HepG2 (cell line): ENCODE results near the gene PSMB10. TPM values are rescaled to one million over a fixed set of nuclear protein-coding genes. Genes with fewer than 3 reads are reported as not detected.
A peak's percentile ranks its signal among the peaks of the same experiment; 100 is the strongest.

Experiments
- CCAR2 ChIP-seq: fragments of 200-400 bp; formaldehyde crosslinking; optimal IDR thresholded peaks from 2 replicates; pipeline ENCODE3; 2018; ENCODE audit warnings: low read depth, mild to moderate bottlenecking, low read length, moderate library complexity
- FIP1L1 ChIP-seq: fragments of 200-400 bp; formaldehyde crosslinking; IDR thresholded peaks from 2 replicates; pipeline ENCODE4 v1.6.1; 2018; ENCODE audit warnings: low read depth, mild to moderate bottlenecking, low read length, moderate library complexity, borderline replicate concordance; ENCODE audit not compliant: insufficient read depth
- FOXJ3 ChIP-seq: sonication (generic); formaldehyde crosslinking; IDR thresholded peaks from 2 replicates; pipeline ENCODE4 v1.4.0; 2020; ENCODE audit warnings: missing genetic modification reagents, mild to moderate bottlenecking, borderline replicate concordance
- HNRNPH1 ChIP-seq: fragments of 200-400 bp; formaldehyde crosslinking; optimal IDR thresholded peaks from 2 replicates; pipeline ENCODE3; 2017; ENCODE audit warnings: mild to moderate bottlenecking, low read depth, low read length
- KLF13 ChIP-seq: sonication (generic); formaldehyde crosslinking; IDR thresholded peaks from 2 replicates; pipeline ENCODE4 v1.4.0; 2020; ENCODE audit warnings: mild to moderate bottlenecking, missing genetic modification reagents
- MAF1 ChIP-seq: sonication (generic); formaldehyde crosslinking; IDR thresholded peaks from 2 replicates; pipeline ENCODE4 v1.5.0; 2020; ENCODE audit warnings: missing genetic modification reagents, borderline replicate concordance
- MEIS1 ChIP-seq: sonication (generic); formaldehyde crosslinking; IDR thresholded peaks from 2 replicates; pipeline ENCODE4 v1.9.0; 2021; ENCODE audit warnings: mild to moderate bottlenecking, missing genetic modification reagents, moderate library complexity, borderline replicate concordance
- NFIB ChIP-seq: sonication (generic); formaldehyde crosslinking; IDR thresholded peaks from 2 replicates; pipeline ENCODE4 v1.9.0; 2021; ENCODE audit warnings: missing genetic modification reagents, mild to moderate bottlenecking, borderline replicate concordance
- PCBP1 ChIP-seq: fragments of 200-400 bp; formaldehyde crosslinking; IDR thresholded peaks from 2 replicates; pipeline ENCODE4 v1.6.1; 2017; ENCODE audit warnings: mild to moderate bottlenecking, low read depth, low read length, borderline replicate concordance
- PITX1 ChIP-seq: sonication (generic); formaldehyde crosslinking; IDR thresholded peaks from 2 replicates; pipeline ENCODE4 v1.5.1; 2020; ENCODE audit warnings: mild to moderate bottlenecking, missing genetic modification reagents
- SMARCE1 ChIP-seq: fragments of 450-650 bp; IDR thresholded peaks from 2 replicates; pipeline ENCODE4 v1.6.1; 2017; ENCODE audit warnings: borderline replicate concordance
- TBX3 ChIP-seq: fragments of 450-650 bp; IDR thresholded peaks from 2 replicates; pipeline ENCODE4 v1.6.1; 2017; ENCODE audit warnings: antibody characterized with exemption, mild to moderate bottlenecking, inconsistent platforms, borderline replicate concordance
- TP53 ChIP-seq: sonication (generic); formaldehyde crosslinking; conservative IDR thresholded peaks from 2 replicates; pipeline ENCODE4 v1.4.0; 2020; ENCODE audit warnings: missing genetic modification reagents
- ZBTB7B ChIP-seq: sonication (generic); formaldehyde crosslinking; IDR thresholded peaks from 2 replicates; pipeline ENCODE4 v1.4.0; 2020; ENCODE audit warnings: missing genetic modification reagents
- ZFP90 ChIP-seq: sonication (generic); formaldehyde crosslinking; IDR thresholded peaks from 2 replicates; pipeline ENCODE4 v1.8.0; 2022; ENCODE audit warnings: missing genetic modification reagents, mild to moderate bottlenecking, inconsistent platforms, borderline replicate concordance
- ZNF782 ChIP-seq: sonication (generic); formaldehyde crosslinking; IDR thresholded peaks from 2 replicates; pipeline ENCODE4 v1.4.0; 2020; ENCODE audit warnings: missing genetic modification reagents, mild to moderate bottlenecking, borderline replicate concordance
- polyA plus RNA-seq, 8 experiments: library from polyadenylated mRNA; depleted of rRNA in 3 of 8; stranded (reverse) in 7 of 8; unstranded in 1 of 8; fragments of >200 nt; fragmentation: Illumina TruSeq in 4 of 8; extraction: Trizol in 4 of 8; gene quantifications; 2 replicates each; pipeline versions ENCODE4 v1.2.1 to v1.2.3, GENCODE V29; 2011 to 2016; ENCODE audit warnings: low read depth in 4 of 8, missing spikeins in 1 of 8, mixed read lengths in 1 of 8; ENCODE audit not compliant: insufficient read depth in 1 of 8
- total RNA-seq, 5 experiments: library from RNA; depleted of rRNA; stranded (reverse); fragments of >200 nt; fragmentation: Illumina TruSeq; extraction: Trizol; gene quantifications; 2 replicates each; pipeline ENCODE4 v1.2.3, GENCODE V29; 2016; ENCODE audit warnings: low read depth in 1 of 5
- TF ChIP-seq, protein P1 (sequence below): sonication (generic); formaldehyde crosslinking; IDR thresholded peaks from 2 replicates; pipeline ENCODE4 v1.4.0; 2020; ENCODE audit warnings: missing genetic modification reagents, borderline replicate concordance
- TF ChIP-seq, protein P2 (sequence below): sonication (generic); formaldehyde crosslinking; IDR thresholded peaks from 2 replicates; pipeline ENCODE4 v1.8.0; 2022; ENCODE audit warnings: missing genetic modification reagents, mild to moderate bottlenecking, moderate library complexity, borderline replicate concordance
- TF ChIP-seq, protein P3 (sequence below): IDR thresholded peaks from 2 replicates; pipeline ENCODE4 v1.6.1; 2016; ENCODE audit warnings: missing compliant biosample characterization, missing genetic modification reagents, borderline replicate concordance
- TF ChIP-seq, protein P4 (sequence below): fragments of 450-650 bp; IDR thresholded peaks from 2 replicates; pipeline ENCODE4 v1.6.1; 2016

Gene PSMB10
- total and polyA plus RNA-seq, 2 of the 13 experiments (the other 11 are each of a cell fraction or from before 2014, with no cell fraction given): 12.7 to 65.9 TPM

DNA sequence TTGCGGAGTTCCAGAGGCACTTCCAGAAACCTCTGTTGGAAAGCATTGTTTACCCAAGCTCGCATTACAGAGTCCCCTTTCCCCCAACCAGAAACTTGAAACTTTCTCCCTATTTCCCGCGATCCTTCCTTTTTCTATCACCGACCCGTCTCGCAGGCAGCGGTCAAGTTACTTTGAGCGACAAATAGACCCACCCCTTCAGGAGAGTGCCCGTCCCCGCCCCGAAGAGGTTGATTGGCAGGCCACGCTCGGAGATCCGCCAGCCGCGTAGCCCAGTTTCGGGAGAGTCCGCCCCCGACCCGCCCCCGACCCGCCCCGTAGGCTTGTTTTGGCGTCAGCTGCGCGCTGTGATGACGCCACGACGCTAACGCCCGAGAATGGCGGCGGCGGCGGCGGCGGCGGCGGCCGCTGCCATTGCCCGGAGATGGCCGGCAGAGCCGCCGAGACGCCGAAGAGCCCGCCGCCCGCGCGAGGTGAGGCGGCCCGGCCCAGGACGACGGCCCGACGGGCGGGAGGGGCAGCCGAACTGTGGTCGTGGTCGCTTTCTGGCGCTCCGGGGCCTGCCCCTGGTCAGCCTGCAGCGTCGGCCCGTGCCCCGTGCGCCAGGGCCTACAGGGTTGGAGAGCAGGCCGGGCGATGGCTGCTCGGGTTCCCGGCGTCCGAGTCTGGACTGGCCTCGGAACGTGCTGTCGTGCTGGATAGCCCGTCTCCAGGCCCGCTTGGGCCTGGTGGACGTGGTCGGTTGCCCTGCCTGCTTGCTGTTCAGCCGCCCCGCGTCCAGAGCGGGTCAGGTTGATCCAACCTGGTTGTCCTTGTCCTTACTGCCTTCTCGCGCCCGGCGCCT lies 43.5 kb downstream of the PSMB10 start, which contains the start of gene PSKH1 (continued):
- TF ChIP-seq, protein P1, sequence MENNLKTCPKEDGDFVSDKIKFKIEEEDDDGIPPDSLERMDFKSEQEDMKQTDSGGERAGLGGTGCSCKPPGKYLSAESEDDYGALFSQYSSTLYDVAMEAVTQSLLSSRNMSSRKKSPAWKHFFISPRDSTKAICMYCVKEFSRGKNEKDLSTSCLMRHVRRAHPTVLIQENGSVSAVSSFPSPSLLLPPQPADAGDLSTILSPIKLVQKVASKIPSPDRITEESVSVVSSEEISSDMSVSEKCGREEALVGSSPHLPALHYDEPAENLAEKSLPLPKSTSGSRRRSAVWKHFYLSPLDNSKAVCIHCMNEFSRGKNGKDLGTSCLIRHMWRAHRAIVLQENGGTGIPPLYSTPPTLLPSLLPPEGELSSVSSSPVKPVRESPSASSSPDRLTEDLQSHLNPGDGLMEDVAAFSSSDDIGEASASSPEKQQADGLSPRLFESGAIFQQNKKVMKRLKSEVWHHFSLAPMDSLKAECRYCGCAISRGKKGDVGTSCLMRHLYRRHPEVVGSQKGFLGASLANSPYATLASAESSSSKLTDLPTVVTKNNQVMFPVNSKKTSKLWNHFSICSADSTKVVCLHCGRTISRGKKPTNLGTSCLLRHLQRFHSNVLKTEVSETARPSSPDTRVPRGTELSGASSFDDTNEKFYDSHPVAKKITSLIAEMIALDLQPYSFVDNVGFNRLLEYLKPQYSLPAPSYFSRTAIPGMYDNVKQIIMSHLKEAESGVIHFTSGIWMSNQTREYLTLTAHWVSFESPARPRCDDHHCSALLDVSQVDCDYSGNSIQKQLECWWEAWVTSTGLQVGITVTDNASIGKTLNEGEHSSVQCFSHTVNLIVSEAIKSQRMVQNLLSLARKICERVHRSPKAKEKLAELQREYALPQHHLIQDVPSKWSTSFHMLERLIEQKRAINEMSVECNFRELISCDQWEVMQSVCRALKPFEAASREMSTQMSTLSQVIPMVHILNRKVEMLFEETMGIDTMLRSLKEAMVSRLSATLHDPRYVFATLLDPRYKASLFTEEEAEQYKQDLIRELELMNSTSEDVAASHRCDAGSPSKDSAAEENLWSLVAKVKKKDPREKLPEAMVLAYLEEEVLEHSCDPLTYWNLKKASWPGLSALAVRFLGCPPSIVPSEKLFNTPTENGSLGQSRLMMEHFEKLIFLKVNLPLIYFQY: no peak
- TF ChIP-seq, protein P2, sequence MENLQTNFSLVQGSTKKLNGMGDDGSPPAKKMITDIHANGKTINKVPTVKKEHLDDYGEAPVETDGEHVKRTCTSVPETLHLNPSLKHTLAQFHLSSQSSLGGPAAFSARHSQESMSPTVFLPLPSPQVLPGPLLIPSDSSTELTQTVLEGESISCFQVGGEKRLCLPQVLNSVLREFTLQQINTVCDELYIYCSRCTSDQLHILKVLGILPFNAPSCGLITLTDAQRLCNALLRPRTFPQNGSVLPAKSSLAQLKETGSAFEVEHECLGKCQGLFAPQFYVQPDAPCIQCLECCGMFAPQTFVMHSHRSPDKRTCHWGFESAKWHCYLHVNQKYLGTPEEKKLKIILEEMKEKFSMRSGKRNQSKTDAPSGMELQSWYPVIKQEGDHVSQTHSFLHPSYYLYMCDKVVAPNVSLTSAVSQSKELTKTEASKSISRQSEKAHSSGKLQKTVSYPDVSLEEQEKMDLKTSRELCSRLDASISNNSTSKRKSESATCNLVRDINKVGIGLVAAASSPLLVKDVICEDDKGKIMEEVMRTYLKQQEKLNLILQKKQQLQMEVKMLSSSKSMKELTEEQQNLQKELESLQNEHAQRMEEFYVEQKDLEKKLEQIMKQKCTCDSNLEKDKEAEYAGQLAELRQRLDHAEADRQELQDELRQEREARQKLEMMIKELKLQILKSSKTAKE (CRISPR knock-in tag): no peak
- peak; percentile 93 for TF ChIP-seq ZNF782 (CRISPR knock-in tag)
- TF ChIP-seq, protein P3, sequence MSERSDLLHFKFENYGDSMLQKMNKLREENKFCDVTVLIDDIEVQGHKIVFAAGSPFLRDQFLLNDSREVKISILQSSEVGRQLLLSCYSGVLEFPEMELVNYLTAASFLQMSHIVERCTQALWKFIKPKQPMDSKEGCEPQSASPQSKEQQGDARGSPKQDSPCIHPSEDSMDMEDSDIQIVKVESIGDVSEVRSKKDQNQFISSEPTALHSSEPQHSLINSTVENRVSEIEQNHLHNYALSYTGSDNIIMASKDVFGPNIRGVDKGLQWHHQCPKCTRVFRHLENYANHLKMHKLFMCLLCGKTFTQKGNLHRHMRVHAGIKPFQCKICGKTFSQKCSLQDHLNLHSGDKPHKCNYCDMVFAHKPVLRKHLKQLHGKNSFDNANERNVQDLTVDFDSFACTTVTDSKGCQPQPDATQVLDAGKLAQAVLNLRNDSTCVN (CRISPR knock-in tag): no peak
- TF ChIP-seq FIP1L1: no peak
- TF ChIP-seq PITX1 (CRISPR knock-in tag): no peak
- TF ChIP-seq CCAR2: no peak
- no peak for TF ChIP-seq NFIB (CRISPR knock-in tag)
- TF ChIP-seq TBX3: no peak
- TF ChIP-seq HNRNPH1: no peak
- TF ChIP-seq ZFP90 (CRISPR knock-in tag): no peak; the same call in none of the 2 replicates
- TF ChIP-seq PCBP1: no peak
- TF ChIP-seq MAF1 (CRISPR knock-in tag): peak; percentile 23
- TF ChIP-seq TP53 (CRISPR knock-in tag): 0 out of 2 replicates have a peak, but pooled peaks have one; percentile 80
- TF ChIP-seq ZBTB7B (CRISPR knock-in tag): no peak
- TF ChIP-seq FOXJ3 (CRISPR knock-in tag): 0 out of 2 replicates have a peak, but pooled peaks have one; percentile 39
- no peak; the same call in none of the 2 replicates for TF ChIP-seq MEIS1 (CRISPR knock-in tag)
- TF ChIP-seq KLF13 (CRISPR knock-in tag): no peak
- TF ChIP-seq SMARCE1: no peak
- TF ChIP-seq, protein P4, sequence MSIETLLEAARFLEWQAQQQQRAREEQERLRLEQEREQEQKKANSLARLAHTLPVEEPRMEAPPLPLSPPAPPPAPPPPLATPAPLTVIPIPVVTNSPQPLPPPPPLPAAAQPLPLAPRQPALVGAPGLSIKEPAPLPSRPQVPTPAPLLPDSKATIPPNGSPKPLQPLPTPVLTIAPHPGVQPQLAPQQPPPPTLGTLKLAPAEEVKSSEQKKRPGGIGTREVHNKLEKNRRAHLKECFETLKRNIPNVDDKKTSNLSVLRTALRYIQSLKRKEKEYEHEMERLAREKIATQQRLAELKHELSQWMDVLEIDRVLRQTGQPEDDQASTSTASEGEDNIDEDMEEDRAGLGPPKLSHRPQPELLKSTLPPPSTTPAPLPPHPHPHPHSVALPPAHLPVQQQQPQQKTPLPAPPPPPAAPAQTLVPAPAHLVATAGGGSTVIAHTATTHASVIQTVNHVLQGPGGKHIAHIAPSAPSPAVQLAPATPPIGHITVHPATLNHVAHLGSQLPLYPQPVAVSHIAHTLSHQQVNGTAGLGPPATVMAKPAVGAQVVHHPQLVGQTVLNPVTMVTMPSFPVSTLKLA: no peak
